GM23338 (cell line): ENCODE data around the gene PTGER4.

Experiments
- CREB1 ChIP-seq: fragments of 250-450 bp; sonication (Bioruptor Pico); IDR thresholded peaks from 2 replicates; pipeline ENCODE4 v1.5.0; 2020; ENCODE audit warnings: low read depth, mild to moderate bottlenecking, moderate library complexity
- JUNB ChIP-seq: IDR thresholded peaks from one replicate; pipeline ENCODE4 v1.6.1; 2016; ENCODE audit warnings: antibody characterized with exemption; ENCODE audit not compliant: unreplicated experiment
- REST ChIP-seq: IDR thresholded peaks from one replicate; pipeline ENCODE4 v1.6.1; 2018; ENCODE audit warnings: antibody characterized with exemption; ENCODE audit not compliant: unreplicated experiment
- TF ChIP-seq, protein P1 (sequence below), 2 experiments: fragments of 200-600 bp in 1 of 2; sonication (generic) in 1 of 2; conservative IDR thresholded peaks; 2 replicates each; pipeline versions ENCODE4 v1.5.1 to v1.6.1; 2016 to 2017; ENCODE audit warnings: antibody characterized with exemption in 2 of 2, low read depth in 2 of 2, mild to moderate bottlenecking in 2 of 2, moderate library complexity in 1 of 2

GRCh38 chr5:40678460-40679147, 1.1 kb upstream of the PTGER4 start:
- no peak for TF ChIP-seq REST
- no peak for TF ChIP-seq JUNB
- no peak for TF ChIP-seq CREB1 (CRISPR knock-in tag)
- TF ChIP-seq, protein P1, sequence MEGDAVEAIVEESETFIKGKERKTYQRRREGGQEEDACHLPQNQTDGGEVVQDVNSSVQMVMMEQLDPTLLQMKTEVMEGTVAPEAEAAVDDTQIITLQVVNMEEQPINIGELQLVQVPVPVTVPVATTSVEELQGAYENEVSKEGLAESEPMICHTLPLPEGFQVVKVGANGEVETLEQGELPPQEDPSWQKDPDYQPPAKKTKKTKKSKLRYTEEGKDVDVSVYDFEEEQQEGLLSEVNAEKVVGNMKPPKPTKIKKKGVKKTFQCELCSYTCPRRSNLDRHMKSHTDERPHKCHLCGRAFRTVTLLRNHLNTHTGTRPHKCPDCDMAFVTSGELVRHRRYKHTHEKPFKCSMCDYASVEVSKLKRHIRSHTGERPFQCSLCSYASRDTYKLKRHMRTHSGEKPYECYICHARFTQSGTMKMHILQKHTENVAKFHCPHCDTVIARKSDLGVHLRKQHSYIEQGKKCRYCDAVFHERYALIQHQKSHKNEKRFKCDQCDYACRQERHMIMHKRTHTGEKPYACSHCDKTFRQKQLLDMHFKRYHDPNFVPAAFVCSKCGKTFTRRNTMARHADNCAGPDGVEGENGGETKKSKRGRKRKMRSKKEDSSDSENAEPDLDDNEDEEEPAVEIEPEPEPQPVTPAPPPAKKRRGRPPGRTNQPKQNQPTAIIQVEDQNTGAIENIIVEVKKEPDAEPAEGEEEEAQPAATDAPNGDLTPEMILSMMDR (conservative IDR thresholded peaks at IDR 0.05; ENCODE audit: low read depth in 2 of 2) = no peak
